Kidney epithelial cell (primary cell): ENCODE data around the gene CUEDC2. TPM values are rescaled to one million over a fixed set of nuclear protein-coding genes. Genes with fewer than 3 reads are reported as not detected.

Source experiments
- DNase-seq: peaks from one replicate; pipeline ENCODE4 v3.0.0-alpha.2; 2010; ENCODE audit warnings: low read depth
- H3K27me3 ChIP-seq: 2 replicates; pipeline ENCODE4 v1.6.0; 2011; ENCODE audit warnings: low read length; ENCODE audit not compliant: control insufficient read depth, insufficient read depth
- H3K36me3 ChIP-seq: 2 replicates; pipeline ENCODE4 v1.5.1; 2011; ENCODE audit warnings: low read length; ENCODE audit not compliant: control insufficient read depth, insufficient read depth
- H3K4me3 ChIP-seq: 2 replicates; pipeline ENCODE4 v1.5.1; 2011; ENCODE audit warnings: low read depth, mild to moderate bottlenecking, control low read depth, low read length
- total RNA-seq: library from RNA; depleted of rRNA; stranded (reverse); fragments of >200 nt; gene quantifications from 2 replicates; pipeline ENCODE4 v1.2.3, GENCODE V29; 2015
- TF ChIP-seq, protein P1 (sequence below): IDR thresholded peaks from 2 replicates; pipeline ENCODE4 v1.5.1; 2011; ENCODE audit warnings: mild to moderate bottlenecking, moderate library complexity, low read length, control low read depth, inconsistent platforms; ENCODE audit not compliant: insufficient read depth, poor library complexity, severe bottlenecking

CUEDC2 gene
- total RNA-seq, 1 donor from 2014 or later = 93.9 TPM

DNA sequence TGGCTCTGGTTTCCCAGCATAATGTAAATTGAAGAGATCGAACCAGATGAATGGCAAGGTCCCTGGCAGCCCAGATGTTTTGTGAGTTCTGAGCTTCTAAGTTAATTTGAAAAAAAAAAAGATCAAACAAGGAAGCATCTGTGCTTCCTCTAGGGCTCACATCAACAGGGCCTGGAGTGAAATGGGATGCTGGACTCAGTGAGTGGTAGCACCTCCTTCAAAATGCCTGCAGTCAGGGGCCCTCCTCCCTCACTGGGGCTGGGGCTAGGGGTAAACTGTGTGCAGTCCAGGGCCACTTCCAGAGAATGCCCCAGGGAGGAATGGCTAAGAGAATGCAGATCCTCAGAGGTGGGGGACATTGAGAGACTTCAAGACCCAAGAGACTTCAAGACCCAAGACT, 6.0 kb upstream of the CUEDC2 start:
- DNase-seq = no peak
- no peaks in the 10 kb centered on the region for H3K36me3 ChIP-seq
- TF ChIP-seq, protein P1, sequence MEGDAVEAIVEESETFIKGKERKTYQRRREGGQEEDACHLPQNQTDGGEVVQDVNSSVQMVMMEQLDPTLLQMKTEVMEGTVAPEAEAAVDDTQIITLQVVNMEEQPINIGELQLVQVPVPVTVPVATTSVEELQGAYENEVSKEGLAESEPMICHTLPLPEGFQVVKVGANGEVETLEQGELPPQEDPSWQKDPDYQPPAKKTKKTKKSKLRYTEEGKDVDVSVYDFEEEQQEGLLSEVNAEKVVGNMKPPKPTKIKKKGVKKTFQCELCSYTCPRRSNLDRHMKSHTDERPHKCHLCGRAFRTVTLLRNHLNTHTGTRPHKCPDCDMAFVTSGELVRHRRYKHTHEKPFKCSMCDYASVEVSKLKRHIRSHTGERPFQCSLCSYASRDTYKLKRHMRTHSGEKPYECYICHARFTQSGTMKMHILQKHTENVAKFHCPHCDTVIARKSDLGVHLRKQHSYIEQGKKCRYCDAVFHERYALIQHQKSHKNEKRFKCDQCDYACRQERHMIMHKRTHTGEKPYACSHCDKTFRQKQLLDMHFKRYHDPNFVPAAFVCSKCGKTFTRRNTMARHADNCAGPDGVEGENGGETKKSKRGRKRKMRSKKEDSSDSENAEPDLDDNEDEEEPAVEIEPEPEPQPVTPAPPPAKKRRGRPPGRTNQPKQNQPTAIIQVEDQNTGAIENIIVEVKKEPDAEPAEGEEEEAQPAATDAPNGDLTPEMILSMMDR = no peak
- H3K27me3 ChIP-seq = no peaks in the 10 kb centered on the region
- no peak overlapping the region for H3K4me3 ChIP-seq

DNA sequence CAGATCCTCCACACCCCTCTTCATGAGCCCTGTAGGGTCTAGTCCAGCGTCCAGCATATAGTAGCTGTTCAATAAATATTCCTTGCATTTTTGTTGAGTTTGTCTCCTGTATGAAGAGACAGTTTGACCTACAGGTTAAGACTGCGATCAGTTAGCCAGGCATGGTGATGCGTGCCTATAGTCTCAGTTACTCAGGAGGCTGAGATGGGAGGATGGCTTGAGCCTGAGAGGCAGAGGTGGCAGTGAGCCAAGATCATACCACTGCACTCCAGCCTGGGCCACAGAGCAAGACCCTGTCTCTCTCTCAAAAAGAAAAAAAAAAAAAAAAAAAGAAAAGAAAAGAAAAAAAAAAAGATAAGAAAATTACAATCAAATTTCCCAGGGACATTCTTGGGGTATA, 5.1 kb upstream of the CUEDC2 start:
- Histone ChIP-seq H3K36me3 (no peaks in the 10 kb centered on the region), H3K27me3 (no peaks in the 10 kb centered on the region), H3K4me3 (no peak overlapping the region)
- no peak for DNase-seq
- TF ChIP-seq, protein P1 = no peak

DNA sequence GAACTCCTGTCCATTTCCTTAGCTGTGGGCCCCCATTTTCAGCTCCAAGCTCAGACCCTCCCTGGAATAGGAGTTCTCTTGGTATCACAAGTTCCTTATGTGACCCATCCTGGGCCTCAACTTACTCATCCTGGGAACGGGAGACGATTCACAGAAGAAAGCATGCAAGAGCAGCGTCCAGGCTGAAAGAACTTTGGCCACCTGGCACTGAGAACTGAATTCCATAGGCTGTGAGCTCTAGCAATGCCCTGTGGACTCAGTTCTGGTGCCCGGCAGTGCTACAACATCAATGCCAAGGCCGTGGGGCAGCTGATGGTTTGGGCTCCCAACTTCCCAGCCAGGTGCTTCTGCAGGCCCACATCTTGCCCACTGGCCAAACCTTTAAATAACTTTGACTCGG, 3.9 kb upstream of the CUEDC2 start:
- H3K4me3 ChIP-seq = no peak overlapping the region
- H3K27me3 ChIP-seq = no peaks in the 10 kb centered on the region
- DNase-seq = no peak
- TF ChIP-seq, protein P1 = no peak
- no peaks in the 10 kb centered on the region for H3K36me3 ChIP-seq

DNA sequence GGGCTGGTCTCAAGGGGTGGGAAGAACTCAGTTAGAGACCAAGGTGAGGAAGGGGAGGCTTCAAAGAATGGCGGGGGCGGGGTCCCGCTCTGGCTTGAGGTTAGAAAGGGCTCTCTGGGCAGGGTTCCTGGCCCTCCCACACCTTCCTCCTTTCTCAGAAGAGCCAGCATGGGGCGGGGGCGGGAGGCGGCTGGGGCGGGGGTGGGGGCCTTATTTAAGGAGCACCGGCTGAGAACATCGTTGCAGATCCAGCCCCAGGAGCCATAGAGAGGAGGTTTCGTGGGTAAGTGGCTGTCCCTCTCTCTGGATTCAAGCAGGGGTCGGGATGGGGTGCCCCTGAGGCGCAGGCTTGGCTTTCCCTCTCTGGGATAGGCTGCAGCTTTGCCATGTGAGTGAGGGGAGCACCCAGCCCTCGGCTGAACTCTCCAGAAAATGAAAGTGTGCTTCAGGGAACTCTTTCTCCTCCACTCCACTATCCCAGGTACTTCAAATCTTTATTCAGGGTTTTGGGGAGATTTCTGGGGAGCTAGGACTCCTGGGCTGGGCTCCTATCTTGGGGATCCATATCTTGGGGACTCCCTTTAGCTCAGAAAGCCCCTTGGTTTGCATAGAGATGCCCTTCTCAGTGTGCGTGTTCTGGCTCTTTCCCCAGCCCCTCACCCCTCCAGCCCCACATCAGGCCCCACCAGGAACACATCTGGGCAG, 3.3 kb upstream of the CUEDC2 start:
- DNase-seq = no peak
- no peaks in the 10 kb centered on the region for H3K27me3 ChIP-seq

DNA sequence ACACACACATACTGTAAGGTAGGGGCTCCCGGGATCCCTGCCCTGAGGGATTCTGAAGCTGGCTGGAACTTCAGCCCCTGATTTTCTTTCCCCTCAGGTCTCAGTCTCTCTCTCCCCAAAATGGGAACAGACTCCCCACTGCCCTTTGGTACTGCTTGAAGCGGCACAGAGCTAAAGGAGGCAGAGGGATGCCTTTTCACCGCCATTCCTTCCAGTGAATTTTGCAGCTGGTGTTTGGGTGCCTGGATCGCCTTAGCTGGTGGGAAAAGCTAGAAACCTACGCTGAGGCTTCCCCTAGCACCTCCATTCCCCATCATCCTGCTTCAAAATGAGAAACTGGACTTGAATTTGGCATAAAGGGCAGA, 2.7 kb upstream of the CUEDC2 start:
- DNase-seq = no peak

More for the DNA sequence above, 3.3 kb upstream of the CUEDC2 start:
- H3K36me3 ChIP-seq = no peaks in the 10 kb centered on the region
- H3K4me3 ChIP-seq = peak overlapping the region; percentile 5
- TF ChIP-seq, protein P1 = no peak

More for the DNA sequence above, 2.7 kb upstream of the CUEDC2 start:
- Histone ChIP-seq H3K36me3 (no peaks in the 10 kb centered on the region), H3K4me3 (no peak overlapping the region), H3K27me3 (no peaks in the 10 kb centered on the region)
- TF ChIP-seq, protein P1 = no peak
